OCI-LY7 (cell line): ENCODE measurements around the gene WTIP. TPM values are rescaled to one million over a fixed set of nuclear protein-coding genes. Genes with fewer than 3 reads are reported as not detected.

Source experiments
- BruUV-seq: library from RNA; stranded (reverse); fragments of 400-500 nt; replicated peaks from 2 replicates; lab custom pipeline; 2021; lab: Mats Ljungman, UMichigan
- CTCF ChIA-PET: fragments of 300-600 bp; sonication (Branson Sonifier 250); formaldehyde crosslinking; loops from one replicate; lab custom pipeline; 2022; ENCODE audit warnings: antibody characterized with exemption; ENCODE audit not compliant: unreplicated experiment; lab: Charles Lee
- POLR2A ChIA-PET: fragments of 300-600 bp; sonication (Branson Sonifier 250); formaldehyde crosslinking; loops from one replicate; lab custom pipeline; 2022; ENCODE audit warnings: antibody characterized with exemption; lab: Charles Lee
- DNase-seq: peaks from one replicate; pipeline ENCODE4 v3.0.0-alpha.2; 2015; ENCODE audit warnings: low spot score
- H2AFZ ChIP-seq: fragments of 200-600 bp; sonication (generic), shearing (Covaris generic); 2 replicates; pipeline ENCODE4 v1.6.1; 2014; ENCODE audit warnings: mild to moderate bottlenecking, antibody characterized with exemption, low read length, moderate library complexity
- H3K27ac ChIP-seq: fragments of 200-600 bp; sonication (generic); 2 replicates; pipeline ENCODE4 v1.5.1; 2014; ENCODE audit warnings: mixed run types, low read depth, mild to moderate bottlenecking, moderate library complexity, low read length, inconsistent platforms; ENCODE audit not compliant: poor library complexity, severe bottlenecking
- H3K36me3 ChIP-seq: fragments of 200-600 bp; sonication (generic); 2 replicates; pipeline ENCODE4 v1.6.1; 2014; ENCODE audit warnings: mild to moderate bottlenecking, antibody characterized with exemption, low read length, moderate library complexity, mixed read lengths; ENCODE audit not compliant: insufficient read depth
- H3K4me1 ChIP-seq: fragments of 200-600 bp; sonication (generic); 2 replicates; pipeline ENCODE4 v1.5.1; 2014; ENCODE audit warnings: mild to moderate bottlenecking, low read length; ENCODE audit not compliant: insufficient read depth, poor library complexity, severe bottlenecking
- H3K4me2 ChIP-seq: fragments of 200-600 bp; sonication (generic); 2 replicates; pipeline ENCODE4 v1.6.1; 2014; ENCODE audit warnings: mild to moderate bottlenecking, low read length
- H3K4me3 ChIP-seq: fragments of 200-600 bp; sonication (generic); 2 replicates; pipeline ENCODE4 v1.5.1; 2014; ENCODE audit warnings: mild to moderate bottlenecking, low read depth, low read length; ENCODE audit not compliant: poor library complexity, severe bottlenecking
- H3K79me2 ChIP-seq: fragments of 200-600 bp; sonication (generic); 2 replicates; pipeline ENCODE4 v1.6.1; 2016; ENCODE audit warnings: low read depth, mild to moderate bottlenecking, low read length, moderate library complexity, mixed read lengths; ENCODE audit not compliant: insufficient read depth
- H3K9me2 ChIP-seq: fragments of 200-600 bp; sonication (generic); 2 replicates; pipeline ENCODE4 v1.6.1; 2016; ENCODE audit warnings: mild to moderate bottlenecking, low read length, mixed read lengths; ENCODE audit not compliant: insufficient read depth
- H3K9me3 ChIP-seq: fragments of 200-600 bp; sonication (generic); 2 replicates; pipeline ENCODE4 v1.6.1; 2014; ENCODE audit warnings: mild to moderate bottlenecking, mixed run types, low read length, mixed read lengths
- H4K20me1 ChIP-seq: fragments of 200-600 bp; sonication (generic); 2 replicates; pipeline ENCODE4 v1.6.1; 2014; ENCODE audit warnings: mild to moderate bottlenecking, antibody characterized with exemption, low read length, moderate library complexity, mixed read lengths; ENCODE audit not compliant: insufficient read depth
- CTCF ChIP-seq: fragments of 200-600 bp; sonication (generic); conservative IDR thresholded peaks from 2 replicates; pipeline ENCODE4 v1.5.1; 2014; ENCODE audit warnings: mild to moderate bottlenecking, antibody characterized with exemption, low read length, moderate library complexity, mixed read lengths
- EZH2phosphoT487 ChIP-seq: fragments of 200-600 bp; sonication (generic); IDR thresholded peaks from 2 replicates; pipeline ENCODE4 v1.6.1; 2018; ENCODE audit warnings: low read depth, borderline replicate concordance, mild to moderate bottlenecking, mixed run types, antibody characterized with exemption, low read length, moderate library complexity, mixed read lengths
- intact Hi-C: fragments of 100-400 bp; cut with micrococcal nuclease; formaldehyde crosslinking; loops from one replicate; pipeline ENCODE4 v1.10.0; 2022; ENCODE audit not compliant: unreplicated experiment
- total RNA-seq, 2 experiments: library from RNA; depleted of rRNA in 1 of 2; stranded (reverse); fragments of >200 nt in 1 of 2; shearing (Covaris generic) in 1 of 2; gene quantifications; 2 replicates each; pipeline ENCODE4 v1.2.3, GENCODE V29; 2014 to 2022

The WTIP gene
- total RNA-seq, 2 experiments from 2014 or later = 1.4 to 1.5 TPM

DNA sequence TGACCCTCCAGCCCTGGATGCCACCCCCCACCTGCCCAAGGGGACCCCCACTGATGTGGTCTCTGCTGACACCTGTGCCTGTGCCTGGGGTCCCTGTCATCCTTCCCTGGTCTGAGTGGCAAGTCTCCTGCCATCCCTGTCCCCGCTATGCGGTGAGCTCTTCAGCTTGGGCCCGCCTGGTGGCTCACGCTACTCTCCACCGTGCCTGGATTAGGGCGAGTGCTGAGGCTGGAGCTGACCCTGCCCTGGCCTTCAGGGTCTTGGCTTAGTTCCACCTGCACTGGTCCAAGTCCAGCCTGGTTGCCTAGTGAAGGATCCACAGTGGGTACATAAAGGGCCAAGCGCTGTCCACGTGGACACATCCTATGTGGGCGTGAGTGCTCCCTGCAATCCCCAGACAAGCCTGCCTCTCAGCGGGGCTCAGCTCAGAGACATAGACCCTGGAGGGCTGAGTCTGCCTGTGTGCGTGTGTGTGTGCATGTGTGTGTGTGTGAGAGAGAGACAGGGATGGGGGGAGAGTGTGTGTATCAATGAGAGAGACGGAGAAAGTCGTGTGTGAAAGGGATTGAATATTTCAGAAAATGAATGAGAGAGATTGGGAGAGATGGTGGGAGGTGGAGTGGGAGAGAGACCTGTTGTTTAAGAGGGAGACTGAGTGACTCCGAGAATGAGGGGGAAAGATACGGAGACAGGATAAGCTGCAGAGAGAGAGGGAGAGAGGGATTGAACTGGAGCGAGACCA lies 22.1 kb downstream of the WTIP start:
- ChIA-PET CTCF (no interaction called here), POLR2A (no interaction called here)
- TF ChIP-seq EZH2phosphoT487 = no peak
- TF ChIP-seq CTCF = no peak
- BruUV-seq = no TSS peak
- H3K36me3 ChIP-seq = no peaks in the 10 kb centered on the region
- DNase-seq = no peak
- H4K20me1 ChIP-seq = no peaks in the 10 kb centered on the region
- no peaks in the 10 kb centered on the region for H3K9me3 ChIP-seq
- intact Hi-C loops = no loop called here
- no peak overlapping the region for H2AFZ ChIP-seq
- no peak overlapping the region for H3K4me3 ChIP-seq
- H3K4me1 ChIP-seq = no peaks in the 10 kb centered on the region
- H3K4me2 ChIP-seq = no peak overlapping the region
- no peaks in the 10 kb centered on the region for H3K9me2 ChIP-seq
- H3K27ac ChIP-seq = no peak overlapping the region
- no peaks in the 10 kb centered on the region for H3K79me2 ChIP-seq

DNA sequence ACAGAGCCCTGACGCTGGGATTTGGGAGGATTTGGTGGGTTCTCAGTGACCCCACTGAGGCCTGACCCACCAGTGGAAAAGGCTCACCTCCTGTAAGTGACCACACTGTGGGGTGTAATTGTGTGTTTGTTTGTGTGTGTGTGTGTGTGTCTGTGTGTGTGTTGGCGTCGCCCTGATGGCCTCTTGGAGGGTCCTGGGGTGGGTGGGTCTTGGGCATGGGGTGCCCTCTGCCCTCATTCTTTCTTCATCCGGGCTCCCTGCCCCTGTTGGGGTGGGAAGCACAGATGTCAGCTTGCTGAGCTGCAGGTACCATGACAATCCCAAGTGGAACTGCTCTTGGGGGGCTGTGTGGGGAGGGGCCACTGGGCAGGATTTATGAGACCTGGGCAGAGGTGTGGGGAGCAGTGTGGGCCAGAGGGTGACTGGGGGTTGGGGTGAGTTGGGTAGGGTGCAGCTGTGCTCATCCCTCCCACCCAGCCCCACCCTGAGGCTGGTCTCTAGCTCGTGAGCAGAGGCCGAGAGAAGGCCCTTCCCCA lies 22.8 kb downstream of the WTIP start:
- H3K4me3 ChIP-seq = no peak overlapping the region
- no peaks in the 10 kb centered on the region for H4K20me1 ChIP-seq
- H3K27ac ChIP-seq = no peak overlapping the region
- H2AFZ ChIP-seq = no peak overlapping the region
- H3K4me2 ChIP-seq = no peak overlapping the region
- CTCF ChIA-PET = no interaction called here
- POLR2A ChIA-PET = no interaction called here
- no peak for TF ChIP-seq EZH2phosphoT487
- TF ChIP-seq CTCF = no peak
- H3K36me3 ChIP-seq = no peaks in the 10 kb centered on the region
- H3K9me2 ChIP-seq = no peaks in the 10 kb centered on the region
- no peaks in the 10 kb centered on the region for H3K9me3 ChIP-seq
- intact Hi-C loops = no loop called here
- DNase-seq = no peak
- no peaks in the 10 kb centered on the region for H3K4me1 ChIP-seq
- no peaks in the 10 kb centered on the region for H3K79me2 ChIP-seq
- no TSS peak for BruUV-seq

DNA sequence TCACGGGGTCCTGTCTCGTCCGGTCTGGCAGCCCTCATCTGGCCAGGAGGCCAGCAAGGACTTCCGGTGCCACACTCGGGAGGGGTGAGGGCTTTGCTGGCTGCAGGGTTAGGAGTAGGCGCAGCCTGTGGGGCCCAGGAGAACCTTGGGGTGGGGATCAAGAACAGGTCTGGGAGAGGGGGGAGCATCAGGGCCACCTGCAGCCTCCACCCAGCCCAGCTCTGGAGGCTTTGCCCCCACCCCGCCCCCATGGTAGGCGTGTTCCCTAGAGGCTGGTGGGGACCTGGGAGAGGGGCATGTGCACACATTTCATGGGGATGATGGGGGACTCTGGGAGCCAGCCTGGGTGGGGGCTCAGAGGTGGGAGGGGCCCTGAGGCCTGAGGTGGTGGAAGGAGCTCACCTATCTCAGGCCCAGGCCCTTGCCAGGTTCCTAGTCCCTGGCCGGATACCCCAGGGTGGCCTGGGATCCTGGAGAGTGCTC lies 23.3 kb downstream of the WTIP start:
- H3K4me1 ChIP-seq = no peaks in the 10 kb centered on the region
- no peaks in the 10 kb centered on the region for H3K79me2 ChIP-seq
- H3K27ac ChIP-seq = no peak overlapping the region
- no peaks in the 10 kb centered on the region for H3K9me2 ChIP-seq
- no peaks in the 10 kb centered on the region for H3K9me3 ChIP-seq
- POLR2A ChIA-PET = no interaction called here
- H4K20me1 ChIP-seq = no peaks in the 10 kb centered on the region
- BruUV-seq = no TSS peak
- no peak for DNase-seq
- no peak overlapping the region for H3K4me3 ChIP-seq
- no peak for TF ChIP-seq EZH2phosphoT487
- TF ChIP-seq CTCF = no peak
- no peak overlapping the region for H3K4me2 ChIP-seq
- H3K36me3 ChIP-seq = no peaks in the 10 kb centered on the region
- H2AFZ ChIP-seq = no peak overlapping the region
- intact Hi-C loops = no loop called here
- CTCF ChIA-PET = no interaction called here
